SK-N-SH treated with all-trans-retinoic acid at 6 μM for 48 hours (cell line): Measurements from ENCODE around the gene SCMH1.

ENCODE experiments used
- PATZ1 ChIP-seq: fragments of 250-450 bp; sonication (Bioruptor Pico); IDR thresholded peaks from 2 replicates; pipeline ENCODE4 v1.8.0; 2020; ENCODE audit warnings: mild to moderate bottlenecking, moderate library complexity, borderline replicate concordance
- ZFP3 ChIP-seq: fragments of 250-450 bp; sonication (Bioruptor Pico); IDR thresholded peaks from 2 replicates; pipeline ENCODE4 v1.5.0; 2020; ENCODE audit warnings: mild to moderate bottlenecking, moderate library complexity
- TF ChIP-seq, protein P1 (sequence below): fragments of 250-450 bp; sonication (Bioruptor Pico); IDR thresholded peaks from 2 replicates; pipeline ENCODE4 v1.8.0; 2021; ENCODE audit warnings: low read depth, mild to moderate bottlenecking, moderate library complexity, borderline replicate concordance

DNA sequence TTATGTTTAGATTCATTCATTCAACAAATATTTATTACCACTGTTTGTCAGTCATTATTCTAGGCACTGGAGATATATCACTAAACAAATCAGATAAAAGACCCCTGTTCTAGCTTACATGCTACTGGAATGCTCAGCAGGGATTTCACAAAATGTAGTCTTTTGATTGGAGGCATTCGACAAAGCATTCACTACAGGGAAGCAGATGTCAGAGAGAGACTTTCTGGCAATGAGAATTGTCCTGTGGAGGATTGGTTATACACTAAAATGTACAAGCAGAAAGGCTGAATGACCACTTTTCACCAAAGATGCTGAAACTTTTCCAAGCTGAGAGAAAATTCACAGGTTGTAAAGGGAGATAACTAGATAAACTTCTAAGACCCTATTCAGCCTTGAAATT lies 57.7 kb downstream of the SCMH1 start:
- no peak for TF ChIP-seq ZFP3
- TF ChIP-seq, protein P1, sequence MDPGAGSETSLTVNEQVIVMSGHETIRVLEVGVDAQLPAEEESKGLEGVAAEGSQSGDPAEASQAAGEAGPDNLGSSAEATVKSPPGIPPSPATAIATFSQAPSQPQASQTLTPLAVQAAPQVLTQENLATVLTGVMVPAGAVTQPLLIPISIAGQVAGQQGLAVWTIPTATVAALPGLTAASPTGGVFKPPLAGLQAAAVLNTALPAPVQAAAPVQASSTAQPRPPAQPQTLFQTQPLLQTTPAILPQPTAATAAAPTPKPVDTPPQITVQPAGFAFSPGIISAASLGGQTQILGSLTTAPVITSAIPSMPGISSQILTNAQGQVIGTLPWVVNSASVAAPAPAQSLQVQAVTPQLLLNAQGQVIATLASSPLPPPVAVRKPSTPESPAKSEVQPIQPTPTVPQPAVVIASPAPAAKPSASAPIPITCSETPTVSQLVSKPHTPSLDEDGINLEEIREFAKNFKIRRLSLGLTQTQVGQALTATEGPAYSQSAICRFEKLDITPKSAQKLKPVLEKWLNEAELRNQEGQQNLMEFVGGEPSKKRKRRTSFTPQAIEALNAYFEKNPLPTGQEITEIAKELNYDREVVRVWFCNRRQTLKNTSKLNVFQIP (CRISPR knock-in tag) = no peak
- no peak for TF ChIP-seq PATZ1
